Liver (tissue), 9 donors: ENCODE measurements around the gene DOCK1. TPM values are rescaled to one million over a fixed set of nuclear protein-coding genes. Genes with fewer than 3 reads are reported as not detected.

Experiments
- DNase-seq: peaks from one replicate; pipeline ENCODE4 v3.0.0-alpha.2; 2017; ENCODE audit warnings: low spot score
- H3K27ac ChIP-seq, 2 donors: one replicate each; pipeline ENCODE4 v1.7.0; 2013; ENCODE audit warnings: inconsistent platforms in 2 of 2, low read length in 2 of 2, control low read depth in 1 of 2, low read depth in 1 of 2, mild to moderate bottlenecking in 1 of 2
- H3K27me3 ChIP-seq, 4 donors: one replicate each; pipeline versions ENCODE4 v1.6.1 to v1.7.0; 2013; ENCODE audit warnings: low read length in 3 of 4, inconsistent platforms in 1 of 4, mild to moderate bottlenecking in 1 of 4, moderate library complexity in 1 of 4; ENCODE audit not compliant: control insufficient read depth in 4 of 4, insufficient read depth in 4 of 4
- H3K36me3 ChIP-seq, 4 donors: one replicate each; pipeline versions ENCODE4 v1.6.1 to v1.7.0; 2013; ENCODE audit warnings: low read length in 3 of 4, mild to moderate bottlenecking in 3 of 4, low read depth in 1 of 4, moderate library complexity in 1 of 4; ENCODE audit not compliant: control insufficient read depth in 4 of 4, insufficient read depth in 3 of 4
- H3K4me1 ChIP-seq, 4 donors: one replicate each; pipeline versions ENCODE4 v1.6.1 to v1.7.0; 2013; ENCODE audit warnings: low read length in 3 of 4, mild to moderate bottlenecking in 3 of 4, moderate library complexity in 1 of 4; ENCODE audit not compliant: control insufficient read depth in 4 of 4, insufficient read depth in 4 of 4
- H3K4me3 ChIP-seq, 3 donors: one replicate each; pipeline versions ENCODE4 v1.6.1 to v1.7.0; 2013; ENCODE audit warnings: low read length in 3 of 3, control low read depth in 1 of 3, low read depth in 1 of 3, mild to moderate bottlenecking in 1 of 3
- H3K9ac ChIP-seq, 2 donors: one replicate each; pipeline ENCODE4 v1.7.0; 2013; ENCODE audit warnings: low read length in 2 of 2, mild to moderate bottlenecking in 2 of 2, moderate library complexity in 2 of 2, control low read depth in 1 of 2, low read depth in 1 of 2
- H3K9me3 ChIP-seq, 4 donors: one replicate each; pipeline versions ENCODE4 v1.6.1 to v1.7.0; 2013; ENCODE audit warnings: low read length in 3 of 4; ENCODE audit not compliant: control insufficient read depth in 4 of 4
- FOXA1 ChIP-seq: IDR thresholded peaks from 2 replicates; pipeline ENCODE4 v1.6.1; 2016; ENCODE audit warnings: antibody characterized with exemption
- FOXA2 ChIP-seq: IDR thresholded peaks from 2 replicates; pipeline ENCODE4 v1.6.1; 2016; ENCODE audit warnings: antibody characterized with exemption
- GABPA ChIP-seq, 2 donors: IDR thresholded peaks in 1 of 2; conservative IDR thresholded peaks in 1 of 2; 2 replicates each; pipeline ENCODE4 v1.6.1; 2016; ENCODE audit warnings: antibody characterized with exemption in 2 of 2, mild to moderate bottlenecking in 1 of 2, moderate library complexity in 1 of 2
- HNF4G ChIP-seq: IDR thresholded peaks from 2 replicates; pipeline ENCODE4 v1.6.1; 2016; ENCODE audit warnings: antibody characterized with exemption
- NR2F2 ChIP-seq: IDR thresholded peaks from 2 replicates; pipeline ENCODE4 v1.6.1; 2016; ENCODE audit warnings: antibody characterized with exemption
- SP1 ChIP-seq: IDR thresholded peaks from 2 replicates; pipeline ENCODE4 v1.6.1; 2018; ENCODE audit warnings: antibody characterized with exemption, mild to moderate bottlenecking
- TAF1 ChIP-seq: conservative IDR thresholded peaks from 2 replicates; pipeline ENCODE4 v1.6.1; 2016; ENCODE audit warnings: antibody characterized with exemption, mild to moderate bottlenecking
- WGBS: extraction: QIAGEN DNeasy Blood & Tissue Kit; methylation state at CpG from one replicate; pipeline ENCODE4 v1.1.7; 2013; 5-methylcytosine and 5-hydroxymethylcytosine counted together
- polyA plus RNA-seq, 2 donors: library from polyadenylated mRNA; stranded (reverse) in 1 of 2; unstranded in 1 of 2; fragments of 200-250 nt in 1 of 2; fragments of >200 nt in 1 of 2; fragmentation: Nextera tagmentation in 1 of 2; extraction: Ambion mirVana in 1 of 2; gene quantifications; one replicate each; pipeline versions ENCODE4 v1.2.1 to v1.2.3, GENCODE V29; 2013 to 2015
- total RNA-seq, 2 donors: library from RNA; depleted of rRNA; stranded (reverse); fragments of >200 nt; gene quantifications; one replicate each; pipeline ENCODE4 v1.2.3, GENCODE V29; 2014
- TF ChIP-seq, protein P1 (sequence below): IDR thresholded peaks from 2 replicates; pipeline ENCODE4 v1.6.1; 2016; ENCODE audit warnings: antibody characterized with exemption
- TF ChIP-seq, protein P2 (sequence below): fragments of 150-350 bp; IDR thresholded peaks from 2 replicates; pipeline ENCODE4 v1.5.1; 2017; ENCODE audit warnings: improper control_type of control experiment, low read depth, low read length; ENCODE audit not compliant: missing input control
- TF ChIP-seq, protein P3 (sequence below): IDR thresholded peaks from 2 replicates; pipeline ENCODE4 v1.6.1; 2016; ENCODE audit warnings: antibody characterized with exemption
- TF ChIP-seq, protein P4 (sequence below): IDR thresholded peaks from 2 replicates; pipeline ENCODE4 v1.6.1; 2016; ENCODE audit warnings: antibody characterized with exemption, mild to moderate bottlenecking
- donor health status: healthy.
- donor health status: healthy.
- donor health status: healthy.
- donor health status: healthy.
- donor health status: healthy.

DOCK1 gene
- total and polyA plus RNA-seq, 4 donors: 3.8 to 28.8 (median 9.1) TPM

DNA sequence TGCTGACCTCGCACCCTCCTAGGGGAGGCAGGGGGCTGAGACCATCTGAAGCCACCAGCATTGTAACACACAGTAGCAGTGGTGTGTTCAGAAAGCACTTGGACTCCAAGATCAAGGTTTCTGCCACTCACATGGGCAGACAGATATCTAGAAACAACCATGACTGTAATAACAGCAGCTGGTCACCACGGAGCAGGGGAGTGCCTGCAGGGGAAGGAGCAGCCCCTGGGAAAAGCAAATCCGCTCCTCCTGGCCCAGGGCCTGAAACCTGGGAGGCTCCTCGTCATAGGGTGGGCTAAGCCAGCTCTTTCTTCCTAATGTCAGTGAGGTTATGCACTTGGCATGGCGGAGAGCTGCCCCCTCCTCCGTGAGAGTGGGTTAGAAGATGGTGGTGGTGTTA, 409.6 kb downstream of the DOCK1 start:
- no peak overlapping the region for H3K4me3 ChIP-seq
- WGBS: 89% methylated on average over 6 of the region's 6 CpGs
- no peaks in the 10 kb centered on the region for H3K36me3 ChIP-seq
- no peak overlapping the region for H3K27ac ChIP-seq
- TF ChIP-seq, protein P1, sequence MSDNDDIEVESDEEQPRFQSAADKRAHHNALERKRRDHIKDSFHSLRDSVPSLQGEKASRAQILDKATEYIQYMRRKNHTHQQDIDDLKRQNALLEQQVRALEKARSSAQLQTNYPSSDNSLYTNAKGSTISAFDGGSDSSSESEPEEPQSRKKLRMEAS: no peak
- no peak for TF ChIP-seq FOXA1
- H3K4me1 ChIP-seq: no peaks in the 10 kb centered on the region
- no peak overlapping the region for H3K9ac ChIP-seq
- no peaks in the 10 kb centered on the region for H3K27me3 ChIP-seq
- no peak for DNase-seq
- H3K9me3 ChIP-seq: no peaks in the 10 kb centered on the region

DNA sequence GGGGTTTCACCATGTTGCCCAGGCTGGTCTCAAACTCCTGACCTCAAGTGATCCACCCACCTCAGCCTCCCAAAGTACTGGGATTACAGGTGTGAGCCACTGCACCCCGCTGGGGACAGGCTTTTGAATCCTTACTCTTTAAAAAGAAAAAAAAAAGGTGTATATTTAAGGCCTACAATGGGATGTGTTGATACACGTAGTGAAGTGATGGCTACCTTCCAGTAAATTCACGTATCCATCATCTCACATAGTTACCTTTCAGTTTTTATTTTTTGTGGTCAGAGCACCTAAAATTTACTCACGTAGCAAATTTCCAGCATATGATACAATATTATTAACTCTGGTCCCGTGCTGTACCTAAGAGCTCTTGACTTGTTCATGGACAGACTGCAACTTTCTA, 410.7 kb downstream of the DOCK1 start:
- H3K9me3 ChIP-seq: no peaks in the 10 kb centered on the region
- no peak overlapping the region for H3K4me3 ChIP-seq
- H3K9ac ChIP-seq: no peak overlapping the region
- no peak for DNase-seq
- no peaks in the 10 kb centered on the region for H3K4me1 ChIP-seq
- no peaks in the 10 kb centered on the region for H3K36me3 ChIP-seq
- TF ChIP-seq GABPA (IDR thresholded peaks at IDR 0.05 in 1 of 2, conservative IDR thresholded peaks at IDR 0.05 in 1 of 2) (no peak), HNF4G (no peak), FOXA2 (no peak), NR2F2 (no peak), TAF1 (no peak), SP1 (no peak), FOXA1 (no peak)
- TF ChIP-seq, protein P2, sequence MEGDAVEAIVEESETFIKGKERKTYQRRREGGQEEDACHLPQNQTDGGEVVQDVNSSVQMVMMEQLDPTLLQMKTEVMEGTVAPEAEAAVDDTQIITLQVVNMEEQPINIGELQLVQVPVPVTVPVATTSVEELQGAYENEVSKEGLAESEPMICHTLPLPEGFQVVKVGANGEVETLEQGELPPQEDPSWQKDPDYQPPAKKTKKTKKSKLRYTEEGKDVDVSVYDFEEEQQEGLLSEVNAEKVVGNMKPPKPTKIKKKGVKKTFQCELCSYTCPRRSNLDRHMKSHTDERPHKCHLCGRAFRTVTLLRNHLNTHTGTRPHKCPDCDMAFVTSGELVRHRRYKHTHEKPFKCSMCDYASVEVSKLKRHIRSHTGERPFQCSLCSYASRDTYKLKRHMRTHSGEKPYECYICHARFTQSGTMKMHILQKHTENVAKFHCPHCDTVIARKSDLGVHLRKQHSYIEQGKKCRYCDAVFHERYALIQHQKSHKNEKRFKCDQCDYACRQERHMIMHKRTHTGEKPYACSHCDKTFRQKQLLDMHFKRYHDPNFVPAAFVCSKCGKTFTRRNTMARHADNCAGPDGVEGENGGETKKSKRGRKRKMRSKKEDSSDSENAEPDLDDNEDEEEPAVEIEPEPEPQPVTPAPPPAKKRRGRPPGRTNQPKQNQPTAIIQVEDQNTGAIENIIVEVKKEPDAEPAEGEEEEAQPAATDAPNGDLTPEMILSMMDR: no peak
- TF ChIP-seq, protein P1: no peak
- TF ChIP-seq, protein P3, sequence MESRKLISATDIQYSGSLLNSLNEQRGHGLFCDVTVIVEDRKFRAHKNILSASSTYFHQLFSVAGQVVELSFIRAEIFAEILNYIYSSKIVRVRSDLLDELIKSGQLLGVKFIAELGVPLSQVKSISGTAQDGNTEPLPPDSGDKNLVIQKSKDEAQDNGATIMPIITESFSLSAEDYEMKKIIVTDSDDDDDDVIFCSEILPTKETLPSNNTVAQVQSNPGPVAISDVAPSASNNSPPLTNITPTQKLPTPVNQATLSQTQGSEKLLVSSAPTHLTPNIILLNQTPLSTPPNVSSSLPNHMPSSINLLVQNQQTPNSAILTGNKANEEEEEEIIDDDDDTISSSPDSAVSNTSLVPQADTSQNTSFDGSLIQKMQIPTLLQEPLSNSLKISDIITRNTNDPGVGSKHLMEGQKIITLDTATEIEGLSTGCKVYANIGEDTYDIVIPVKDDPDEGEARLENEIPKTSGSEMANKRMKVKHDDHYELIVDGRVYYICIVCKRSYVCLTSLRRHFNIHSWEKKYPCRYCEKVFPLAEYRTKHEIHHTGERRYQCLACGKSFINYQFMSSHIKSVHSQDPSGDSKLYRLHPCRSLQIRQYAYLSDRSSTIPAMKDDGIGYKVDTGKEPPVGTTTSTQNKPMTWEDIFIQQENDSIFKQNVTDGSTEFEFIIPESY: no peak
- TF ChIP-seq, protein P4, sequence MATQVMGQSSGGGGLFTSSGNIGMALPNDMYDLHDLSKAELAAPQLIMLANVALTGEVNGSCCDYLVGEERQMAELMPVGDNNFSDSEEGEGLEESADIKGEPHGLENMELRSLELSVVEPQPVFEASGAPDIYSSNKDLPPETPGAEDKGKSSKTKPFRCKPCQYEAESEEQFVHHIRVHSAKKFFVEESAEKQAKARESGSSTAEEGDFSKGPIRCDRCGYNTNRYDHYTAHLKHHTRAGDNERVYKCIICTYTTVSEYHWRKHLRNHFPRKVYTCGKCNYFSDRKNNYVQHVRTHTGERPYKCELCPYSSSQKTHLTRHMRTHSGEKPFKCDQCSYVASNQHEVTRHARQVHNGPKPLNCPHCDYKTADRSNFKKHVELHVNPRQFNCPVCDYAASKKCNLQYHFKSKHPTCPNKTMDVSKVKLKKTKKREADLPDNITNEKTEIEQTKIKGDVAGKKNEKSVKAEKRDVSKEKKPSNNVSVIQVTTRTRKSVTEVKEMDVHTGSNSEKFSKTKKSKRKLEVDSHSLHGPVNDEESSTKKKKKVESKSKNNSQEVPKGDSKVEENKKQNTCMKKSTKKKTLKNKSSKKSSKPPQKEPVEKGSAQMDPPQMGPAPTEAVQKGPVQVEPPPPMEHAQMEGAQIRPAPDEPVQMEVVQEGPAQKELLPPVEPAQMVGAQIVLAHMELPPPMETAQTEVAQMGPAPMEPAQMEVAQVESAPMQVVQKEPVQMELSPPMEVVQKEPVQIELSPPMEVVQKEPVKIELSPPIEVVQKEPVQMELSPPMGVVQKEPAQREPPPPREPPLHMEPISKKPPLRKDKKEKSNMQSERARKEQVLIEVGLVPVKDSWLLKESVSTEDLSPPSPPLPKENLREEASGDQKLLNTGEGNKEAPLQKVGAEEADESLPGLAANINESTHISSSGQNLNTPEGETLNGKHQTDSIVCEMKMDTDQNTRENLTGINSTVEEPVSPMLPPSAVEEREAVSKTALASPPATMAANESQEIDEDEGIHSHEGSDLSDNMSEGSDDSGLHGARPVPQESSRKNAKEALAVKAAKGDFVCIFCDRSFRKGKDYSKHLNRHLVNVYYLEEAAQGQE: no peak
- 96% methylated on average over 5 of the region's 5 CpGs for WGBS
- no peak overlapping the region for H3K27ac ChIP-seq
- H3K27me3 ChIP-seq: no peaks in the 10 kb centered on the region
